ENCODE data around the gene COL6A1. TPM values are rescaled to one million over a fixed set of nuclear protein-coding genes. Genes with fewer than 3 reads are reported as not detected.

The COL6A1 gene
- total RNA-seq, 1 experiment from 2014 or later: 193 TPM

DNA sequence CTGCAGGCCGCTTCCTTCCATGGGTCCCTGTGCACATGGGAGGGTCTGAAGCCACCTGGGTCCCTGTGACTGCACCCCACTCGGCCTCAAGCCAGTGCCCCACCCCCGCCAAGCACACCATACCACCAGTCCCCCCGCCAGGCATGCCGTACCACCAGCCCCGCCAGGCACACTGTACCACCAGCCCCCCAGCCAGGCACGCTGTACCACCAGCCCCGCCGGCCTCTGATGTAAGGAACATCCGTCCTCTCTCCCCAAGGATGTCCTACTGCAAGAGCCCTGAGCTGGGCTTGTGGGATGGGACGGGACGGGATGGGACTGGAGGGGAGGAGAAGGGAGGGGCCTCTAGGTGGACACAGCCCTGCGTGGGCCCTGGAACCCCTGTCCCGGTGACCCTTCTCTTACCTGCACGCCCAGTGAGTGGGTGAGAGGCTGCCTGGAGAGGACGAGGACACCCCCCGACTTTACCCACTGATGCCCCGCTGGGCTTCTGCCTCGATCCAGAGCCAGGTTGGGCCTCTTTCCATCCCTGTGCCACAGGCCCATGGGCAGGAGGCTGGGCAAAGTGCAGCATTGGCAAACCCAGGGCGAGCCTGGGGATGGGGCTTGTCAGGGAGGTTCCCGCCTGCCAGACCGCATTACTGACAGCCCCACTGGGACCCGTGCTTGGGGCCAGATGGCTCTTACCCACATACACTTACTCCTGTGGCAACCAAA lies 40.8 kb upstream of the COL6A1 start:
- Histone ChIP-seq H3K4me2 (ENCODE audit: insufficient read depth, insufficient read length, low read length) (no peak overlapping the region), H3K79me2 (ENCODE audit: insufficient read depth, low read length) (no peaks in the 10 kb centered on the region), H2BK120ac (ENCODE audit: low read depth, low read length, poor library complexity, severe bottlenecking) (no peak overlapping the region), H3K9me3 (ENCODE audit: control insufficient read depth, low read depth, low read length) (no peaks in the 10 kb centered on the region), H4K91ac (ENCODE audit: insufficient read length, low read depth, low read length) (no peak overlapping the region), H3K4me1 (ENCODE audit: insufficient read depth, low read length) (no peaks in the 10 kb centered on the region), H2BK12ac (ENCODE audit: insufficient read length, low read depth, low read length) (no peak overlapping the region), H3K56ac (ENCODE audit: insufficient read length, low read depth, low read length) (no peak overlapping the region), H2AFZ (ENCODE audit: low read length) (no peak overlapping the region), H3K27ac (ENCODE audit: insufficient read length, low read depth, low read length) (no peak overlapping the region), H3K9ac (ENCODE audit: extremely low read depth, insufficient read length, low read length) (no peak overlapping the region), H3K23me2 (ENCODE audit: insufficient read length, low read depth, low read length, poor library complexity, severe bottlenecking) (no peaks in the 10 kb centered on the region), H4K5ac (ENCODE audit: insufficient read length, low read depth, low read length) (no peak overlapping the region), H3K79me1 (ENCODE audit: insufficient read depth, low read depth, low read length, poor library complexity, severe bottlenecking) (no peaks in the 10 kb centered on the region), H2BK5ac (ENCODE audit: insufficient read length, low read length) (no peak overlapping the region), H3K14ac (ENCODE audit: insufficient read depth, low read length) (no peak overlapping the region; the same call in 1 of the 2 replicates), H3K23ac (ENCODE audit: insufficient read length, low read depth, low read length) (no peak overlapping the region), H3K4ac (ENCODE audit: low read depth, low read length) (no peak overlapping the region), H2AK5ac (ENCODE audit: insufficient read length, low read length) (no peak overlapping the region), H3K18ac (ENCODE audit: insufficient read length, low read depth, low read length) (no peak overlapping the region), H3K27me3 (ENCODE audit: insufficient read depth, low read length) (no peaks in the 10 kb centered on the region), H4K8ac (replicated peaks; ENCODE audit: insufficient read length, low read depth, low read length) (no peak overlapping the region), H2BK20ac (ENCODE audit: low read depth, low read length, poor library complexity, severe bottlenecking) (no peak overlapping the region), H3T11ph (ENCODE audit: low read length) (no peak overlapping the region), H4K20me1 (ENCODE audit: control insufficient read depth, insufficient read depth, insufficient read length) (no peaks in the 10 kb centered on the region), H2BK15ac (ENCODE audit: low read depth, low read length) (no peak overlapping the region)
- TF ChIP-seq, protein P1, sequence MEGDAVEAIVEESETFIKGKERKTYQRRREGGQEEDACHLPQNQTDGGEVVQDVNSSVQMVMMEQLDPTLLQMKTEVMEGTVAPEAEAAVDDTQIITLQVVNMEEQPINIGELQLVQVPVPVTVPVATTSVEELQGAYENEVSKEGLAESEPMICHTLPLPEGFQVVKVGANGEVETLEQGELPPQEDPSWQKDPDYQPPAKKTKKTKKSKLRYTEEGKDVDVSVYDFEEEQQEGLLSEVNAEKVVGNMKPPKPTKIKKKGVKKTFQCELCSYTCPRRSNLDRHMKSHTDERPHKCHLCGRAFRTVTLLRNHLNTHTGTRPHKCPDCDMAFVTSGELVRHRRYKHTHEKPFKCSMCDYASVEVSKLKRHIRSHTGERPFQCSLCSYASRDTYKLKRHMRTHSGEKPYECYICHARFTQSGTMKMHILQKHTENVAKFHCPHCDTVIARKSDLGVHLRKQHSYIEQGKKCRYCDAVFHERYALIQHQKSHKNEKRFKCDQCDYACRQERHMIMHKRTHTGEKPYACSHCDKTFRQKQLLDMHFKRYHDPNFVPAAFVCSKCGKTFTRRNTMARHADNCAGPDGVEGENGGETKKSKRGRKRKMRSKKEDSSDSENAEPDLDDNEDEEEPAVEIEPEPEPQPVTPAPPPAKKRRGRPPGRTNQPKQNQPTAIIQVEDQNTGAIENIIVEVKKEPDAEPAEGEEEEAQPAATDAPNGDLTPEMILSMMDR (conservative IDR thresholded peaks at IDR 0.05): no peak
- no peak for DNase-seq
- Mint-ChIP-seq H3K4me3 (no peak overlapping the region), H3K9me3 (no peaks in the 10 kb centered on the region), H3K27me3 (ENCODE audit: low read depth) (peaks cover 24% of the 10 kb centered on the region), H3K4me1 (no peaks in the 10 kb centered on the region), H3K36me3 (ENCODE audit: insufficient read depth in 1 of 3, low read depth in 3 of 3) (no peaks in the 10 kb centered on the region), H3K27ac (no peak overlapping the region)
- WGBS (ENCODE audit: extremely low coverage, insufficient read length, low lambda C conversion rate): no CpG with 5 or more reads among the region's 23 CpGs
